ENCODE data around the gene RABGAP1L. TPM values are rescaled to one million over a fixed set of nuclear protein-coding genes. Genes with fewer than 3 reads are reported as not detected.

Gene RABGAP1L
- total RNA-seq, 4 donors from 2014 or later, result 31.2 to 115 (median 62.5) TPM

DNA sequence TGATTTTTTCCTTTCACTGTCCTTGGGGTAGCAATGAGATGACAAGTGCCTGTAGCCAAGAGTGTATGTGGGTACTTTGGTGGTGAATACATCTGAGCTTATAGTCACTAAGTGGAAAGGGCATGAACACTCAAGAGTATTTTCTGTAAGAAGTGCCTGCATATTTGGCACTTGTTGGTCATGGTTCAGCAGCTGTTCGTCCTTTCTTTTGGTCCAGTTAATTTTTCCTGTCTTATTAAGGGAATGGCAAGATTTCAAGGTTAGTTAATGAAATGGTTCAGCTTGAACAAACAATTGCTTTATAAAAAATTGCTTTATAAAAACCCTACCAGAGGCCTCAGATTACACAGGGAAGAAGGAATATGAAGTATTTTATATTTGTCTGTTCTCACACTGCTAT is 239.9 kb downstream of the RABGAP1L start:
- no peaks in the 10 kb centered on the region for H3K4me1 ChIP-seq
- TF ChIP-seq, protein P1, sequence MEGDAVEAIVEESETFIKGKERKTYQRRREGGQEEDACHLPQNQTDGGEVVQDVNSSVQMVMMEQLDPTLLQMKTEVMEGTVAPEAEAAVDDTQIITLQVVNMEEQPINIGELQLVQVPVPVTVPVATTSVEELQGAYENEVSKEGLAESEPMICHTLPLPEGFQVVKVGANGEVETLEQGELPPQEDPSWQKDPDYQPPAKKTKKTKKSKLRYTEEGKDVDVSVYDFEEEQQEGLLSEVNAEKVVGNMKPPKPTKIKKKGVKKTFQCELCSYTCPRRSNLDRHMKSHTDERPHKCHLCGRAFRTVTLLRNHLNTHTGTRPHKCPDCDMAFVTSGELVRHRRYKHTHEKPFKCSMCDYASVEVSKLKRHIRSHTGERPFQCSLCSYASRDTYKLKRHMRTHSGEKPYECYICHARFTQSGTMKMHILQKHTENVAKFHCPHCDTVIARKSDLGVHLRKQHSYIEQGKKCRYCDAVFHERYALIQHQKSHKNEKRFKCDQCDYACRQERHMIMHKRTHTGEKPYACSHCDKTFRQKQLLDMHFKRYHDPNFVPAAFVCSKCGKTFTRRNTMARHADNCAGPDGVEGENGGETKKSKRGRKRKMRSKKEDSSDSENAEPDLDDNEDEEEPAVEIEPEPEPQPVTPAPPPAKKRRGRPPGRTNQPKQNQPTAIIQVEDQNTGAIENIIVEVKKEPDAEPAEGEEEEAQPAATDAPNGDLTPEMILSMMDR (IDR thresholded peaks at IDR 0.05), result no peak
- TF ChIP-seq POLR2AphosphoS5 (IDR thresholded peaks at IDR 0.05) (no peak), EP300 (IDR thresholded peaks at IDR 0.05) (no peak), POLR2A (IDR thresholded peaks at IDR 0.05) (no peak)
- no peaks in the 10 kb centered on the region for H3K27me3 ChIP-seq
- peaks cover 0 to 11% of the 10 kb centered on the region in 2 donors for H3K36me3 ChIP-seq
- H3K9me3 ChIP-seq, result no peaks in the 10 kb centered on the region
- no peak overlapping the region for H3K27ac ChIP-seq
- ATAC-seq, result no peak
- H3K4me3 ChIP-seq, result no peak overlapping the region
- WGBS, 2 donors (ENCODE audit: low coverage in 1 of 2), result 0 to 27% methylated on average over 1 of the region's 1 CpG

DNA sequence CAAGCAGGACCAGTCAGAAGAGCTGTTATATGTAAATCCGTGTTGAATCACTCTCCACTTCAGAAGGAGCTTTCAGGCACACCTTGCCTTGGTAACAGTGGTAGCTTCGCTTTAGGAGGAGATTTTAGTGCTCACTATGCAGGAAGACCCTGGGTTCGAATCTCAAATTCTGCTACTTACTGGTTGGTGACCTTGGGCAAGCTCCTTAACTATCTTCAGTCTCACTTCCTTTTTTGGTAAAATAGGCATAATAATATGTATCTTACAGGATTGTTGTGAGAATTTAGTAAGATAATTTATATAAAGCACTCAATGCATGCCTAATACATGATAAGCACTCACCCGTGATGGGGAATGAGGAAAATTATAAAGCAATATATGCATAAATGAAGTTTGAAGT is 241.8 kb downstream of the RABGAP1L start:
- WGBS, 2 donors (ENCODE audit: low coverage in 1 of 2), result 71 to 98% methylated on average over 1 to 4 of the region's 4 CpGs
- no peak for ATAC-seq
- H3K36me3 ChIP-seq, result peaks cover 0 to 10% of the 10 kb centered on the region in 2 donors
- no peaks in the 10 kb centered on the region for H3K27me3 ChIP-seq
- TF ChIP-seq POLR2AphosphoS5 (IDR thresholded peaks at IDR 0.05) (no peak), EP300 (IDR thresholded peaks at IDR 0.05) (no peak), POLR2A (IDR thresholded peaks at IDR 0.05) (no peak)
- TF ChIP-seq, protein P1 (IDR thresholded peaks at IDR 0.05), result no peak
- H3K27ac ChIP-seq, result no peak overlapping the region
- H3K4me3 ChIP-seq, result no peak overlapping the region
- no peaks in the 10 kb centered on the region for H3K4me1 ChIP-seq
- H3K9me3 ChIP-seq, result no peaks in the 10 kb centered on the region

DNA sequence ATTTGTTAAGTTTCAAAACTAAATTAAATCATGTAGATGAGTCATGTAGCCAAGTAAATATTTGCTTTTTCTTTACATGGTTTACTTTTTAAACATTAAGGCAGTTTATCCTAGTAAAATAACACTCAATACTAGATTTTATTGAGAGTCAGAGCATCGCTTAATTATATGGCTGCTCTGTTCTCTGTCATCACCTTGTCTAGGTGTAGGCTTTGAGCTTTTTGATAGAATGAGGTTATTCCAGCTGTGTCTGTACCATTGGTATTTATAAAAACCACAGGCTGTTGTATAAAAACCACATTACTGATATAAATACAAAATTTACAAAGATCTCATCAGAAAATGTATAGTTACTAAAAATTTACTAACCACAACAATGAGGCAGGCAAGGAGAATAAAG is 245.9 kb downstream of the RABGAP1L start:
- 94 to 100% methylated on average over 1 of the region's 1 CpG for WGBS, 2 donors (ENCODE audit: low coverage in 1 of 2)
- ATAC-seq, result no peak
- H3K27me3 ChIP-seq, result no peaks in the 10 kb centered on the region
- no peaks in the 10 kb centered on the region for H3K9me3 ChIP-seq
- H3K4me1 ChIP-seq, result no peaks in the 10 kb centered on the region
- no peak overlapping the region for H3K4me3 ChIP-seq
- H3K27ac ChIP-seq, result no peak overlapping the region
- no peak for TF ChIP-seq EP300 (IDR thresholded peaks at IDR 0.05)
- TF ChIP-seq POLR2AphosphoS5 (IDR thresholded peaks at IDR 0.05), result no peak
- TF ChIP-seq, protein P1 (IDR thresholded peaks at IDR 0.05), result no peak
- no peak for TF ChIP-seq POLR2A (IDR thresholded peaks at IDR 0.05)
- H3K36me3 ChIP-seq, result no peaks in the 10 kb centered on the region

DNA sequence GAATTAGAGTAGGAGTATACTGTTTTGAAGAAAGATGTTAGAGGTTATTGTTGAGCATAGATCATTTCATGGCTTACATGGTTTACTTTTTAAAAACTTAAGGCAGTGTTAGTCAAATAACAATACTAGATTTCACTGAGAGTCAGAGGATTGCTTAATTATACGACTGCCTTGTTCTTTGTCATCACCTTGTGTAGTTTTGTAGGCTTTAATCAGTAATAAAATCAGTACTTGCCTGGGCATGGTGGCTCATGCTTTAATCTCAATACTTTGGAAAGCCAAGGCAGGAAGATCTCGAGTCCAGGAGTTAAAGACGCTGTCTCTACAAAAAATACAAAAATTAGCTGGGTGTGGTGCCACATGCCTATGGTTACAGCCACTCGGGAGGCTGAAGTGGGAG is 247.1 kb downstream of the RABGAP1L start:
- no peaks in the 10 kb centered on the region for H3K9me3 ChIP-seq
- TF ChIP-seq, protein P1 (IDR thresholded peaks at IDR 0.05), result no peak
- TF ChIP-seq POLR2AphosphoS5 (IDR thresholded peaks at IDR 0.05), result no peak
- WGBS, 2 donors (ENCODE audit: low coverage in 1 of 2), result 73 to 91% methylated on average over 4 of the region's 4 CpGs
- no peaks in the 10 kb centered on the region for H3K4me1 ChIP-seq
- no peaks in the 10 kb centered on the region for H3K36me3 ChIP-seq
- H3K27ac ChIP-seq, result no peak overlapping the region
- H3K27me3 ChIP-seq, result no peaks in the 10 kb centered on the region
- no peak for ATAC-seq
- H3K4me3 ChIP-seq, result no peak overlapping the region

DNA sequence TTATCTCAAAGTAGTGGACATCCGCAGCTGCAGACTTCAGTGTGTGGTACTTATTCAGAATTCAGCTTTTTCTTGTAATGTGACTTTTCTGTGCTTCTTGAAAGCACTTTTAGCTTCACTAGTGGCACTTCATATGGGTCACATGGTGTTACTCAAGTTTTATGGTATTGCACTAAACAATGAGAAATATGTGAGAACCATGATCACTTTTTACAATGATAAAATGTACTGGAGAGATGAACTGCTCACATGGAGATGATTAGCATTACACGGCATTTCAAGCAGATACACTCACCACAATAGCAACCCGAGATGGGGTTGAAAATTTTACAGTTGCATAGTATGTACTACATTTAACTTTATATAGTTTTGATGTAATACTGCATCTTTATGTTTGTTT is 248.3 kb downstream of the RABGAP1L start:
- no peaks in the 10 kb centered on the region for H3K9me3 ChIP-seq
- ATAC-seq, result no peak
- H3K4me3 ChIP-seq, result no peak overlapping the region
- no peaks in the 10 kb centered on the region for H3K4me1 ChIP-seq
- TF ChIP-seq, protein P1 (IDR thresholded peaks at IDR 0.05), result no peak
- no peak for TF ChIP-seq POLR2AphosphoS5 (IDR thresholded peaks at IDR 0.05)
- TF ChIP-seq POLR2A (IDR thresholded peaks at IDR 0.05), result no peak
- TF ChIP-seq EP300 (IDR thresholded peaks at IDR 0.05), result no peak
- no peaks in the 10 kb centered on the region for H3K27me3 ChIP-seq
- no peaks in the 10 kb centered on the region for H3K36me3 ChIP-seq
- no peak overlapping the region for H3K27ac ChIP-seq
- 94 to 100% methylated on average over 3 of the region's 3 CpGs for WGBS, 2 donors (ENCODE audit: low coverage in 1 of 2)

Measured in gastroesophageal sphincter (tissue), 4 donors.